Measurements from ENCODE around the gene CASKIN1.

The CASKIN1 gene

DNA sequence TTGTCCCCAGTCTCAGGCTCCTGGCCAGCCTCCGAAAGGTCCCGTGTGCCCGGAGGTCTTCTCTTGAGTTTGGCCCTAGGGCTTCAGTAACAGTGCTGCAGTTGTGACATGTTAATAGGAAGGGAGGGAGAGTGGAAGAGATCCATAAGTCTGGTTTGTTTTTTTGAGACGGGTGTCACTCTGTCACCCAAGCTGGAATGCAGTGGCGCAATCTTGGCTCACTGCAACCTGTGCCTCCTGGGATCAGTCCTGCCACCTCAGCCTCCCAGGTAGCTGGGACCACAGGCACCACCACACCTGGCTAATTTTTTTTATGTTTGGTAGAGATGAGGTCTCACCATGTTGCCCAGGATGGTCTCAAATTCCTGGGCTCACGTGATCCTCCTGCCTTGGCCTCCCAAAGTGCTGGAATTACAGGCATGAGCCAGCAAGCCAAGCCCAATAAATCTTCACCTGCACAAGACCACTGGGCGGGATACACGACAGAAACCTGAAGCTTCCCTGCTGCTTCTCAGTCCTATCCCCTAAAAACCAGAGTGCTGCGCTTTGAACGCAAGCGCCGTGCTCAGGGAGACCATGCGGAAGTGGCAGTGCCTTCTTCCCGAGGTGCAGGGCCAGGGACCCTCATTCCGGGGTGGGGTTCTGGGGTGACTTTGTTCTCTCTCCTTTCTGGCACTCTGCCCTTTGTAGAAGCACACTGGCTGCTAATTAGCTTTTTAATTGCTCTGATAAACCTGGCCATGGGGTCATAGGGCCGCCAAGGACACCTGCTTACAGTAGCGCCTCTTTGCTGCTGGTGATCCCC lies 29.9 kb downstream of the CASKIN1 start:
- Histone ChIP-seq H3K4me3 (replicated peaks; ENCODE audit: insufficient read depth, low read length) (no peak overlapping the region), H3K27ac (replicated peaks) (no peak overlapping the region), H3K27me3 (ENCODE audit: insufficient read depth, poor library complexity, severe bottlenecking) (no peaks in the 10 kb centered on the region)
- TF ChIP-seq SPI1 (IDR thresholded peaks at IDR 0.05; ENCODE audit: borderline replicate concordance, low read depth) (no peak), POLR2AphosphoS5 (IDR thresholded peaks at IDR 0.05; ENCODE audit: low read depth) (no peak), GABPA (IDR thresholded peaks at IDR 0.05; ENCODE audit: low read depth) (no peak)
- TF ChIP-seq, protein P1, sequence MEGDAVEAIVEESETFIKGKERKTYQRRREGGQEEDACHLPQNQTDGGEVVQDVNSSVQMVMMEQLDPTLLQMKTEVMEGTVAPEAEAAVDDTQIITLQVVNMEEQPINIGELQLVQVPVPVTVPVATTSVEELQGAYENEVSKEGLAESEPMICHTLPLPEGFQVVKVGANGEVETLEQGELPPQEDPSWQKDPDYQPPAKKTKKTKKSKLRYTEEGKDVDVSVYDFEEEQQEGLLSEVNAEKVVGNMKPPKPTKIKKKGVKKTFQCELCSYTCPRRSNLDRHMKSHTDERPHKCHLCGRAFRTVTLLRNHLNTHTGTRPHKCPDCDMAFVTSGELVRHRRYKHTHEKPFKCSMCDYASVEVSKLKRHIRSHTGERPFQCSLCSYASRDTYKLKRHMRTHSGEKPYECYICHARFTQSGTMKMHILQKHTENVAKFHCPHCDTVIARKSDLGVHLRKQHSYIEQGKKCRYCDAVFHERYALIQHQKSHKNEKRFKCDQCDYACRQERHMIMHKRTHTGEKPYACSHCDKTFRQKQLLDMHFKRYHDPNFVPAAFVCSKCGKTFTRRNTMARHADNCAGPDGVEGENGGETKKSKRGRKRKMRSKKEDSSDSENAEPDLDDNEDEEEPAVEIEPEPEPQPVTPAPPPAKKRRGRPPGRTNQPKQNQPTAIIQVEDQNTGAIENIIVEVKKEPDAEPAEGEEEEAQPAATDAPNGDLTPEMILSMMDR (IDR thresholded peaks at IDR 0.05; ENCODE audit: insufficient read depth, low read length), result no peak
- TF ChIP-seq, protein P2, sequence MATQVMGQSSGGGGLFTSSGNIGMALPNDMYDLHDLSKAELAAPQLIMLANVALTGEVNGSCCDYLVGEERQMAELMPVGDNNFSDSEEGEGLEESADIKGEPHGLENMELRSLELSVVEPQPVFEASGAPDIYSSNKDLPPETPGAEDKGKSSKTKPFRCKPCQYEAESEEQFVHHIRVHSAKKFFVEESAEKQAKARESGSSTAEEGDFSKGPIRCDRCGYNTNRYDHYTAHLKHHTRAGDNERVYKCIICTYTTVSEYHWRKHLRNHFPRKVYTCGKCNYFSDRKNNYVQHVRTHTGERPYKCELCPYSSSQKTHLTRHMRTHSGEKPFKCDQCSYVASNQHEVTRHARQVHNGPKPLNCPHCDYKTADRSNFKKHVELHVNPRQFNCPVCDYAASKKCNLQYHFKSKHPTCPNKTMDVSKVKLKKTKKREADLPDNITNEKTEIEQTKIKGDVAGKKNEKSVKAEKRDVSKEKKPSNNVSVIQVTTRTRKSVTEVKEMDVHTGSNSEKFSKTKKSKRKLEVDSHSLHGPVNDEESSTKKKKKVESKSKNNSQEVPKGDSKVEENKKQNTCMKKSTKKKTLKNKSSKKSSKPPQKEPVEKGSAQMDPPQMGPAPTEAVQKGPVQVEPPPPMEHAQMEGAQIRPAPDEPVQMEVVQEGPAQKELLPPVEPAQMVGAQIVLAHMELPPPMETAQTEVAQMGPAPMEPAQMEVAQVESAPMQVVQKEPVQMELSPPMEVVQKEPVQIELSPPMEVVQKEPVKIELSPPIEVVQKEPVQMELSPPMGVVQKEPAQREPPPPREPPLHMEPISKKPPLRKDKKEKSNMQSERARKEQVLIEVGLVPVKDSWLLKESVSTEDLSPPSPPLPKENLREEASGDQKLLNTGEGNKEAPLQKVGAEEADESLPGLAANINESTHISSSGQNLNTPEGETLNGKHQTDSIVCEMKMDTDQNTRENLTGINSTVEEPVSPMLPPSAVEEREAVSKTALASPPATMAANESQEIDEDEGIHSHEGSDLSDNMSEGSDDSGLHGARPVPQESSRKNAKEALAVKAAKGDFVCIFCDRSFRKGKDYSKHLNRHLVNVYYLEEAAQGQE (IDR thresholded peaks at IDR 0.05; ENCODE audit: insufficient replicate concordance, low read depth), result no peak
- DNase-seq (ENCODE audit: low read depth in 1 of 2, low spot score in 1 of 2), result no peak

DNA sequence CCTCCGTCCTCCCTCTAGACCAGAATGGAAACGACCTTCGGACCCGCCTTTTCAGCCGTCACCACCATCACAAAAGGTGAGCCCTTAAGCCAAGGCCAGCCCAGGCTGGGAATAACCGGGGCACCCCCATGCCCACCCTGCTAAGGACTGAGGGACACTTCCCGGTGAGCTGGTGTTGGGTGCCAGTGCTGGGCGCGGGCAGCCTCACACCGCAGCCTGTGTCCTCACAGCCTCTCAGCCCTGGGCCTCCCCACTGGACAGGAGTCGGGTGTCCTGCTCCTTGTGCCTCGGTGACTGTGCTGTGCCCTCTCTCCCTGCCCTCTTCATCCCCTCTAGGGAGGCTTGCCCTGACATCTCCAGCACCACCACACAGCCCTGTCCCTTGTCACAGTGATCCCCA lies 30.5 kb downstream of the CASKIN1 start:
- H3K4me3 ChIP-seq (replicated peaks; ENCODE audit: insufficient read depth, low read length), result no peak overlapping the region
- no peak for DNase-seq (ENCODE audit: low read depth in 1 of 2, low spot score in 1 of 2)
- no peak overlapping the region for H3K27ac ChIP-seq (replicated peaks)
- TF ChIP-seq POLR2AphosphoS5 (IDR thresholded peaks at IDR 0.05; ENCODE audit: low read depth), result no peak
- TF ChIP-seq GABPA (IDR thresholded peaks at IDR 0.05; ENCODE audit: low read depth), result no peak
- no peak for TF ChIP-seq SPI1 (IDR thresholded peaks at IDR 0.05; ENCODE audit: borderline replicate concordance, low read depth)
- TF ChIP-seq, protein P1 (IDR thresholded peaks at IDR 0.05; ENCODE audit: insufficient read depth, low read length), result no peak
- no peaks in the 10 kb centered on the region for H3K27me3 ChIP-seq (ENCODE audit: insufficient read depth, poor library complexity, severe bottlenecking)

DNA sequence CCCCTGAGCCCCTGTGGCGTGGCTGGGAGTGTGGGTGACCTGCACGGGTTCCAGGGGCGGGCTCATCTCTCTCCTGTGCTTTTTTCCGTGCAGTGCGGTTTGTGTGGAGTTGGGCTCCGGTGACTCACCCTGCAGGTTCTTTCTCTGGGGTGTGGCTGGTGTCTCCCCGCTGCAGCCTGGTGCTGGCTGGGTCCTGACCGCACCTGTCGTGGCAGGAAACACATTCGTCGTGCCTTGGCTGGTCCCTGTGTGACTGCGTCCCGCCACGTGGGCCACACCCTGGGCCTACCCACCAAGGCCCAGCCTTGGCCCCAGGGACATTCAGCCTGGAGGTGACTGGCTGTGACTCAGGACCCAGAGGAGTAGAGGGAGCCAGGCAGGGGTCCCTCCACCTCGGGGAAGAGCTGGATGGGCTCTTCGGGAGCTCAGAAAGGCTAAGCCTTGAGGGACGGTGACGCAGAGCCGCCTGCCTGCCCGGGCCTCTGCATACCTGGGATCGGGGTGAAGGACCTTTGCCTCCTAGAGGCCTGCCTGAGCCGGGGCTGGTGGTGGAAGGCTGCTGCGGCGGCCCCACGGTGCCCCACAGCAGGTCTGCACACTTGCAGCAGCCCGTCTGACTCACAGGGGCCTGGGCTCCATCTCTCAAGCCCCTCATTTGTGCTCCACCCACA lies 33.1 kb downstream of the CASKIN1 start:
- no peak for DNase-seq (ENCODE audit: low read depth in 1 of 2, low spot score in 1 of 2)
- Histone ChIP-seq H3K27ac (replicated peaks) (no peak overlapping the region), H3K27me3 (ENCODE audit: insufficient read depth, poor library complexity, severe bottlenecking) (no peaks in the 10 kb centered on the region), H3K4me3 (replicated peaks; ENCODE audit: insufficient read depth, low read length) (no peak overlapping the region)
- TF ChIP-seq, protein P1 (IDR thresholded peaks at IDR 0.05; ENCODE audit: insufficient read depth, low read length), result no peak
- TF ChIP-seq GABPA (IDR thresholded peaks at IDR 0.05; ENCODE audit: low read depth), result no peak
- TF ChIP-seq SPI1 (IDR thresholded peaks at IDR 0.05; ENCODE audit: borderline replicate concordance, low read depth), result no peak
- TF ChIP-seq, protein P2 (IDR thresholded peaks at IDR 0.05; ENCODE audit: insufficient replicate concordance, low read depth), result no peak
- no peak for TF ChIP-seq POLR2AphosphoS5 (IDR thresholded peaks at IDR 0.05; ENCODE audit: low read depth)
